B cell (primary cell): ENCODE measurements around the gene TENM4. TPM values are rescaled to one million over a fixed set of nuclear protein-coding genes. Genes with fewer than 3 reads are reported as not detected.

Source experiments
- ATAC-seq: fragments of 200-7000 bp; cut with Tn5 transposase; one replicate; pipeline ENCODE4 v1.10.0; 2021; ENCODE audit warnings: low read depth, mild to moderate bottlenecking, moderate number of reproducible peaks, moderate library complexity
- CTCF ChIA-PET: fragments of 350-600 bp; sonication (Branson Sonifier 250); formaldehyde crosslinking; loops from one replicate; lab custom pipeline; 2021; ENCODE audit warnings: antibody characterized with exemption, inconsistent platforms; lab: Charles Lee
- POLR2A ChIA-PET: fragments of 350-600 bp; sonication (Branson Sonifier 250); formaldehyde crosslinking; loops from one replicate; lab custom pipeline; 2021; ENCODE audit warnings: antibody characterized with exemption; lab: Charles Lee
- DNase-seq: peaks from one replicate; pipeline ENCODE4 v3.0.0; 2013
- H2AFZ ChIP-seq: 2 replicates; pipeline ENCODE4 v1.6.1; 2012; ENCODE audit warnings: mild to moderate bottlenecking, low read depth, low read length; ENCODE audit not compliant: insufficient read depth, poor library complexity, severe bottlenecking
- H3K27ac ChIP-seq, 2 donors: 1 replicate in 1 of 2; 2 replicates in 1 of 2; pipeline ENCODE4 v1.5.1; 2012 to 2013; ENCODE audit warnings: low read length in 2 of 2, mild to moderate bottlenecking in 2 of 2, moderate library complexity in 1 of 2
- H3K27me3 ChIP-seq, 4 experiments: fragments of 200-600 bp in 1 of 4; sonication (generic) in 1 of 4; replicated peaks in 1 of 4; 1 replicate in 2 of 4; 2 replicates in 2 of 4; pipeline versions ENCODE4 v1.6.1 to v1.7.0; 2013 to 2016; ENCODE audit warnings: low read length in 3 of 4, mild to moderate bottlenecking in 2 of 4, mixed read lengths in 1 of 4, moderate library complexity in 1 of 4; ENCODE audit not compliant: insufficient read depth in 4 of 4, control insufficient read depth in 3 of 4; ENCODE audit errors: control extremely low read depth in 1 of 4
- H3K36me3 ChIP-seq, 2 experiments: replicated peaks in 1 of 2; 1 replicate in 1 of 2; 2 replicates in 1 of 2; pipeline versions ENCODE4 v1.6.1 to v1.7.1; 2013; ENCODE audit warnings: low read length in 1 of 2; ENCODE audit not compliant: insufficient read depth in 2 of 2, control insufficient read depth in 1 of 2; ENCODE audit errors: control extremely low read depth in 1 of 2, extremely low read depth in 1 of 2
- H3K4me1 ChIP-seq, 2 donors: fragments of 200-600 bp in 1 of 2; sonication (generic) in 1 of 2; 1 replicate in 1 of 2; 2 replicates in 1 of 2; pipeline versions ENCODE4 v1.5.1 to v1.6.1; 2013 to 2017; ENCODE audit warnings: low read length in 2 of 2; ENCODE audit not compliant: control insufficient read depth in 2 of 2, insufficient read depth in 2 of 2
- H3K4me2 ChIP-seq: replicated peaks from 2 replicates; pipeline ENCODE3; 2012; ENCODE audit warnings: mild to moderate bottlenecking, low read depth, low read length; ENCODE audit not compliant: poor library complexity, severe bottlenecking
- H3K4me3 ChIP-seq, 5 experiments: fragments of 200-600 bp in 1 of 5; sonication (generic) in 1 of 5; 1 replicate in 3 of 5; 2 replicates in 2 of 5; pipeline versions ENCODE4 v1.5.1 to v1.7.0; 2011 to 2016; ENCODE audit warnings: low read length in 4 of 5, mild to moderate bottlenecking in 4 of 5, low read depth in 2 of 5, control low read depth in 1 of 5, moderate library complexity in 1 of 5; ENCODE audit not compliant: insufficient read depth in 1 of 5; ENCODE audit errors: control extremely low read depth in 1 of 5, extremely low read depth in 1 of 5
- H3K79me2 ChIP-seq: fragments of 200-600 bp; sonication (generic); one replicate; pipeline ENCODE4 v1.6.0; 2016; ENCODE audit warnings: low read length; ENCODE audit not compliant: control insufficient read depth, insufficient read depth
- H3K9ac ChIP-seq: fragments of 200-600 bp; sonication (generic); 2 replicates; pipeline ENCODE4 v1.6.1; 2017; ENCODE audit warnings: mild to moderate bottlenecking, low read length, moderate library complexity
- H3K9me3 ChIP-seq, 3 donors: one replicate each; pipeline versions ENCODE4 v1.6.1 to v1.7.1; 2013; ENCODE audit warnings: low read length in 2 of 3; ENCODE audit not compliant: control insufficient read depth in 2 of 3, insufficient read depth in 1 of 3; ENCODE audit errors: control extremely low read depth in 1 of 3
- H4K20me1 ChIP-seq: 2 replicates; pipeline ENCODE4 v1.6.0; 2012; ENCODE audit warnings: mild to moderate bottlenecking, low read length; ENCODE audit not compliant: insufficient read depth, control insufficient read depth, poor library complexity, severe bottlenecking
- H3K27ac Mint-ChIP-seq: one replicate; pipeline ENCODE4 v1.8.0; 2021; ENCODE audit warnings: mixed read lengths
- H3K27me3 Mint-ChIP-seq: one replicate; pipeline ENCODE4 v1.8.0; 2021; ENCODE audit warnings: mixed read lengths
- H3K4me1 Mint-ChIP-seq: one replicate; pipeline ENCODE4 v1.8.0; 2021; ENCODE audit warnings: mixed read lengths
- H3K4me3 Mint-ChIP-seq: one replicate; pipeline ENCODE4 v1.8.0; 2021; ENCODE audit warnings: mixed read lengths
- H3K9me3 Mint-ChIP-seq: one replicate; pipeline ENCODE4 v1.8.0; 2022; ENCODE audit warnings: mixed read lengths; ENCODE audit not compliant: insufficient read depth
- EZH2 ChIP-seq: IDR thresholded peaks from 2 replicates; pipeline ENCODE4 v1.6.1; 2012; ENCODE audit warnings: borderline replicate concordance, low read depth, mild to moderate bottlenecking, moderate library complexity, low read length; ENCODE audit not compliant: insufficient read depth, poor library complexity, severe bottlenecking
- WGBS: methylation state at CpG from one replicate; pipeline ENCODE4 v1.1.5; 2013; ENCODE audit warnings: missing lambda C conversion rate; ENCODE audit not compliant: insufficient coverage; 5-methylcytosine and 5-hydroxymethylcytosine counted together
- intact Hi-C: fragments of 100-400 bp; cut with micrococcal nuclease; formaldehyde crosslinking; loops from one replicate; pipeline ENCODE4 v1.10.0; 2022
- polyA plus RNA-seq: library from polyadenylated mRNA; depleted of rRNA; stranded (reverse); fragments of >200 nt; gene quantifications from 2 replicates; pipeline ENCODE4 v1.2.3, GENCODE V29; 2012
- total RNA-seq, 2 donors: library from RNA; stranded (reverse); fragments of 120-200 nt in 1 of 2; gene quantifications; 1 replicate in 1 of 2; 2 replicates in 1 of 2; pipeline versions ENCODE4 v1.2.3 to v1.2.4, GENCODE V29; 2013 to 2022
- TF ChIP-seq, protein P1 (sequence below): fragments of 200-600 bp; IDR thresholded peaks from one replicate; pipeline ENCODE4 v1.8.0; 2022; ENCODE audit warnings: antibody characterized with exemption, mild to moderate bottlenecking

Gene TENM4
- total and polyA plus RNA-seq, 2 donors (not counting 1 experiment from before 2014, with no cell fraction given): 0.09 to 5.7 TPM

GRCh38 chr11:79046366-79046765 is 394.5 kb downstream of the TENM4 start:
- ChIA-PET POLR2A (no interaction called here), CTCF (no interaction called here)
- WGBS: 92% methylated on average over 1 of the region's 3 CpGs
- no peak for DNase-seq
- Histone ChIP-seq H3K9me3 (peaks cover 0 to 3% (median 0%) of the 10 kb centered on the region in 3 donors), H3K36me3 (no peaks in the 10 kb centered on the region), H3K4me2 (no peak overlapping the region), H3K9ac (no peak overlapping the region), H3K79me2 (no peaks in the 10 kb centered on the region), H3K27me3 (peaks cover 0 to 3% (median 0%) of the 10 kb centered on the region in 4 experiments), H3K27ac (no peak overlapping the region), H2AFZ (no peak overlapping the region), H3K4me3 (no peak overlapping the region), H4K20me1 (no peaks in the 10 kb centered on the region), H3K4me1 (no peaks in the 10 kb centered on the region)
- H3K4me3 Mint-ChIP-seq: no peak overlapping the region
- ATAC-seq: no peak
- intact Hi-C loops: no loop called here
- peaks cover 17% of the 10 kb centered on the region for H3K27me3 Mint-ChIP-seq
- TF ChIP-seq, protein P1, sequence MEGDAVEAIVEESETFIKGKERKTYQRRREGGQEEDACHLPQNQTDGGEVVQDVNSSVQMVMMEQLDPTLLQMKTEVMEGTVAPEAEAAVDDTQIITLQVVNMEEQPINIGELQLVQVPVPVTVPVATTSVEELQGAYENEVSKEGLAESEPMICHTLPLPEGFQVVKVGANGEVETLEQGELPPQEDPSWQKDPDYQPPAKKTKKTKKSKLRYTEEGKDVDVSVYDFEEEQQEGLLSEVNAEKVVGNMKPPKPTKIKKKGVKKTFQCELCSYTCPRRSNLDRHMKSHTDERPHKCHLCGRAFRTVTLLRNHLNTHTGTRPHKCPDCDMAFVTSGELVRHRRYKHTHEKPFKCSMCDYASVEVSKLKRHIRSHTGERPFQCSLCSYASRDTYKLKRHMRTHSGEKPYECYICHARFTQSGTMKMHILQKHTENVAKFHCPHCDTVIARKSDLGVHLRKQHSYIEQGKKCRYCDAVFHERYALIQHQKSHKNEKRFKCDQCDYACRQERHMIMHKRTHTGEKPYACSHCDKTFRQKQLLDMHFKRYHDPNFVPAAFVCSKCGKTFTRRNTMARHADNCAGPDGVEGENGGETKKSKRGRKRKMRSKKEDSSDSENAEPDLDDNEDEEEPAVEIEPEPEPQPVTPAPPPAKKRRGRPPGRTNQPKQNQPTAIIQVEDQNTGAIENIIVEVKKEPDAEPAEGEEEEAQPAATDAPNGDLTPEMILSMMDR: no peak
- no peak for TF ChIP-seq EZH2
- no peak overlapping the region for H3K27ac Mint-ChIP-seq
- no peaks in the 10 kb centered on the region for H3K9me3 Mint-ChIP-seq
- H3K4me1 Mint-ChIP-seq: no peaks in the 10 kb centered on the region

DNA sequence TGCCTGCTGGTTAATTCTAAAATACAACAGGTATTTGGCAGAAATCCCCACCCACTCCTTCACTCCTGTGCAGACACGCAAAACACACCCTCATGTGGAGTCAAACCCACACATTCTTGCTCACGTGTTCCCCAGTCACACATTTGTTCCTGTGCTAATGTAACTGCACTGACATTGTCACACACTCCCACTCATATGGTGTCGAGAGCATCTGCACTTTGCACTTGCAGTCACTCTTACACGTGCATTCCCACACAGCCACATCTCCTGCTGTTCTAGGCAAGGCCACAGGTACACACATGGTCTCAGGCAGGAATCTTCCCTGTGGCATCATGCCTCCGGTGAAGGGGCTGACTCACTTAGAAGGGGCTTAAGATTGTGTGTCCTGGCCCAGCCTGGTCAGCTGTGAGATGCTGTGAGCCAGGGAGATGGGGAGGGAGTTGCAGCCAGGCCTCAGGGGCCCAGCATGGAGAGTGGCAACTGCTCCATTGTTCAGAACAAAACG is 395.0 kb downstream of the TENM4 start:
- TF ChIP-seq, protein P1: no peak
- TF ChIP-seq EZH2: no peak
- Mint-ChIP-seq H3K27ac (no peak overlapping the region), H3K4me3 (no peak overlapping the region), H3K9me3 (no peaks in the 10 kb centered on the region), H3K27me3 (peaks cover 17% of the 10 kb centered on the region), H3K4me1 (no peaks in the 10 kb centered on the region)
- ChIA-PET POLR2A (no interaction called here), CTCF (no interaction called here)
- Histone ChIP-seq H3K4me3 (no peak overlapping the region), H3K4me1 (no peaks in the 10 kb centered on the region), H3K27ac (no peak overlapping the region), H3K36me3 (no peaks in the 10 kb centered on the region), H3K4me2 (no peak overlapping the region), H3K79me2 (no peaks in the 10 kb centered on the region), H3K27me3 (peaks cover 0 to 3% (median 0%) of the 10 kb centered on the region in 4 experiments), H3K9ac (no peak overlapping the region), H2AFZ (no peak overlapping the region), H4K20me1 (no peaks in the 10 kb centered on the region), H3K9me3 (peaks cover 0 to 3% (median 0%) of the 10 kb centered on the region in 3 donors)
- WGBS: 76% methylated on average over 6 of the region's 6 CpGs
- no peak for DNase-seq
- intact Hi-C loops: no loop called here
- no peak for ATAC-seq
